ENCODE results near the gene HSD17B12. TPM values are rescaled to one million over a fixed set of nuclear protein-coding genes. Genes with fewer than 3 reads are reported as not detected.
"Not testable (repeated sequence)": the region's sequence is repeated elsewhere in the genome, so short reads cannot be mapped to it uniquely, and the experiment has no call there.

The HSD17B12 gene
- total and polyA plus RNA-seq, 11 donors, result 40.5 to 114 (median 70.0) TPM

GRCh38 chr11:43676933-43677332, 3.6 kb upstream of the HSD17B12 start:
- Histone ChIP-seq H3K27ac (no peak overlapping the region), H3K36me3 (no peaks in the 10 kb centered on the region), H3K9me3 (no peaks in the 10 kb centered on the region), H3K4me3 (no peak overlapping the region), H3K4me1 (peaks cover 0 to 11% (median 5%) of the 10 kb centered on the region in 12 donors), H3K27me3 (no peaks in the 10 kb centered on the region)
- DNase-seq (no peak), ATAC-seq (no peak)
- intact Hi-C loops (cut with DNase I), result loop anchor here in 1 of 10 donors (5.0 kb wide), 1 partner anchor 35 kb away; no protein-coding TSS in a partner anchor
- no peak for TF ChIP-seq POLR2A (IDR thresholded peaks at IDR 0.05)
- no peak for TF ChIP-seq CTCF (IDR thresholded peaks at IDR 0.05)
- WGBS, 4 donors, result 60 to 70% (median 66%) methylated on average over 2 of the region's 2 CpGs

- ATAC-seq, result no peak
- H3K36me3 ChIP-seq, result peaks cover 0 to 23% (median 0%) of the 10 kb centered on the region in 9 donors
- H3K4me3 ChIP-seq, result peak overlapping the region; percentile 75 to 98 (median 90)
- no peak for TF ChIP-seq CTCF (IDR thresholded peaks at IDR 0.05)
- no peak for TF ChIP-seq POLR2A (IDR thresholded peaks at IDR 0.05)
- no peaks in the 10 kb centered on the region for H3K27me3 ChIP-seq
- H3K9me3 ChIP-seq, result no peaks in the 10 kb centered on the region
- WGBS, 4 donors, result 6 to 11% (median 8%) methylated on average over 12 of the region's 12 CpGs
- intact Hi-C loops (cut with DNase I), result loop anchor here in 4 of 10 donors (1.0 to 10.0 kb wide), 3 partner anchors 37 to 107 kb away; no protein-coding TSS in a partner anchor
- peak overlapping the region; percentile 42 to 98 (median 92) for H3K27ac ChIP-seq
- DNase-seq, result no peak
- peaks cover 3 to 50% (median 30%) of the 10 kb centered on the region in 12 donors for H3K4me1 ChIP-seq
These were observed 934 bp downstream of the HSD17B12 start for GRCh38 chr11:43681401-43681942.

GRCh38 chr11:43682081-43682480, 1.5 kb downstream of the HSD17B12 start:
- not testable (repeated sequence) for DNase-seq, ATAC-seq, H3K9me3 ChIP-seq, H3K27me3 ChIP-seq
- Histone ChIP-seq H3K36me3 (peaks cover 0 to 23% (median 0%) of the 10 kb centered on the region in 9 donors), H3K4me1 (peaks cover 3 to 56% (median 36%) of the 10 kb centered on the region in 12 donors), H3K27ac (peak overlapping the region in 11 of 12 donors; percentile 87 to 98 (median 93)), H3K4me3 (peak overlapping the region in 10 of 12 donors; percentile 75 to 98 (median 92))
- intact Hi-C loops (cut with DNase I), result loop anchor here in 3 of 10 donors (10.0 kb wide), 2 partner anchors 53 to 107 kb away; no protein-coding TSS in a partner anchor
- 89 to 91% (median 91%) methylated on average over 11 of the region's 11 CpGs for WGBS, 4 donors

- H3K36me3 ChIP-seq, result peaks cover 0 to 23% (median 0%) of the 10 kb centered on the region in 9 donors
- H3K27me3 ChIP-seq, result no peaks in the 10 kb centered on the region
- peaks cover 3 to 77% (median 50%) of the 10 kb centered on the region in 12 donors for H3K4me1 ChIP-seq
- H3K4me3 ChIP-seq, result peak overlapping the region in 1 of 12 donors; percentile 8
- TF ChIP-seq CTCF (IDR thresholded peaks at IDR 0.05) (no peak), POLR2A (IDR thresholded peaks at IDR 0.05) (no peak)
- WGBS, 4 donors, result 53 to 70% (median 64%) methylated on average over 4 of the region's 4 CpGs
- ATAC-seq, result no peak
- H3K9me3 ChIP-seq, result no peaks in the 10 kb centered on the region
- intact Hi-C loops (cut with DNase I), result loop anchor here in 4 of 10 donors (5.0 to 10.0 kb wide), 3 partner anchors 37 to 111 kb away; no protein-coding TSS in a partner anchor
- peak overlapping the region in 5 of 12 donors; percentile 69 to 87 (median 78) for H3K27ac ChIP-seq
- DNase-seq, result no peak
These were observed 4.9 kb downstream of the HSD17B12 start for GRCh38 chr11:43685440-43685839.
